ENCODE measurements around the gene ASB10. TPM values are rescaled to one million over a fixed set of nuclear protein-coding genes. Genes with fewer than 3 reads are reported as not detected.

Gene ASB10
- total and polyA plus RNA-seq, 2 experiments from 2014 or later, result not detected

DNA sequence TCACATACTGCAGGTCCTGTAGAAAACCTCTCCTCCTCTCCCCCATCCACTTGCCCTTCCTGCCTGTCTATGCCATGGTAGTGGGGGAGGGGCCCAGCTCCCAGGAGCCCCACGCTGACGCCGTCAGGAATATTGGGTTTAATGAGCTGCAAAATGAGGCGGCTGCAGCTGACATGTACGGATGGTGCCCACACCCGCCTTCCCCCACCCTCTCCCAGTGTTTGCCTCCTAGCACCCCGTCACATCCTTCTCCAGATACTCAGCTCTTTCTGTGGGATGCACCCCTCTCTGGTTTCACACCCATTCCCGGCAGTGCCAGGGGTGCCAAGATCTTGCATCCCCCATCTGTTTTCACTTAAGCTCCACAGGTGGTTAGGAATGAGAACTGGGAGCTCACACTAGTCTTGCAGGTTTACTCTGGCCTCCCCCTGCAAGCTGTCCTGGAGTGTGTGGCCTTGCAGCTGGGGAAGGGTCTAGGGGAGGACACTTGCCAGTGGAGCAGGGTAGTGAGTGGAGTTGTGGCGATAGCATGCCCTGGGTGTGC is 45.7 kb downstream of the ASB10 start:
- ATAC-seq (no peak), DNase-seq (ENCODE audit: low spot score) (no peak)
- Histone ChIP-seq H3K4me3 (no peak overlapping the region), H2AFZ (no peak overlapping the region), H3F3A (replicated peaks; ENCODE audit: low read depth) (0 out of 2 replicates have a peak, but pooled peaks cover 2% of the 10 kb centered on the region), H3K4me2 (no peak overlapping the region), H3K79me2 (replicated peaks; ENCODE audit: insufficient read depth) (no peaks in the 10 kb centered on the region), H3K27ac (ENCODE audit: low read depth) (no peak overlapping the region), H3K27me3 (ENCODE audit: insufficient read depth) (peaks cover 20% of the 10 kb centered on the region), H3K36me3 (ENCODE audit: insufficient read depth) (no peaks in the 10 kb centered on the region), H3K9me2 (ENCODE audit: insufficient read depth) (no peaks in the 10 kb centered on the region), H3K4me1 (ENCODE audit: insufficient read depth) (peaks cover 23% of the 10 kb centered on the region), H4K20me1 (replicated peaks; ENCODE audit: insufficient read depth) (peaks cover 7% of the 10 kb centered on the region)
- TF ChIP-seq NANOG (IDR thresholded peaks at IDR 0.05; ENCODE audit: borderline replicate concordance), result no peak
- Mint-ChIP-seq H3K27ac (no peak overlapping the region), H3K36me3 (ENCODE audit: low read depth) (peaks cover 28% of the 10 kb centered on the region), H3K9me3 (no peaks in the 10 kb centered on the region), H3K27me3 (ENCODE audit: insufficient read depth, low read depth, poor library complexity) (peaks cover 15% of the 10 kb centered on the region), H3K4me3 (no peak overlapping the region), H3K4me1 (peaks cover 62% of the 10 kb centered on the region)

DNA sequence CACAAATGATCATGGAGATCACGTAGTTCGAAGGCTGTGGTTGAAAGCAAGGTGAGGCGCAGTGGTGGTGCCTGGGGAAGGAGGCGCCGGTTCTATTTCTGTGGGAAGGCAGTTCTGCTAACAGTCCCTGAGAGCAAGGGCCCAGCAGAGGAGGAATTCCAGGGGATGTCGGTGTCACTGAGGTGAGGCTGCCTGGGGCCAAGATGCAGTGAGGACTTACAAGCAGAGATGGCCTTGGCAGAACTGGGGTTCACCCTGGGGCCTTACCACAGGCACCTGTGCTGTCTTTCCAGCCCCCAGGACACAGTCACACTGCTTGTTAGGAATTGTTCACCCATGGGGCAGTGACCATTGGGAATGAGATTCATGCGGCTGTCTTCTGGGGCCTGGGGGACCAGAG is 46.2 kb downstream of the ASB10 start:
- Histone ChIP-seq H3K27me3 (ENCODE audit: insufficient read depth) (peaks cover 20% of the 10 kb centered on the region), H4K20me1 (replicated peaks; ENCODE audit: insufficient read depth) (peaks cover 7% of the 10 kb centered on the region), H3K9me2 (ENCODE audit: insufficient read depth) (no peaks in the 10 kb centered on the region), H3F3A (replicated peaks; ENCODE audit: low read depth) (0 out of 2 replicates have a peak, but pooled peaks cover 2% of the 10 kb centered on the region), H3K4me2 (no peak overlapping the region), H3K79me2 (replicated peaks; ENCODE audit: insufficient read depth) (no peaks in the 10 kb centered on the region), H3K36me3 (ENCODE audit: insufficient read depth) (no peaks in the 10 kb centered on the region), H3K27ac (ENCODE audit: low read depth) (no peak overlapping the region), H3K4me3 (no peak overlapping the region), H3K4me1 (ENCODE audit: insufficient read depth) (peaks cover 23% of the 10 kb centered on the region), H2AFZ (no peak overlapping the region)
- no peak for ATAC-seq
- H3K36me3 Mint-ChIP-seq (ENCODE audit: low read depth), result peaks cover 30% of the 10 kb centered on the region
- H3K27ac Mint-ChIP-seq, result no peak overlapping the region
- DNase-seq (ENCODE audit: low spot score), result no peak
- H3K27me3 Mint-ChIP-seq (ENCODE audit: insufficient read depth, low read depth, poor library complexity), result peaks cover 11% of the 10 kb centered on the region
- H3K9me3 Mint-ChIP-seq, result no peaks in the 10 kb centered on the region
- H3K4me3 Mint-ChIP-seq, result no peak overlapping the region
- peaks cover 65% of the 10 kb centered on the region for H3K4me1 Mint-ChIP-seq
- no peak for TF ChIP-seq CTCF (conservative IDR thresholded peaks at IDR 0.05; ENCODE audit: low read depth in 2 of 2)
- TF ChIP-seq CREB1 (CRISPR knock-in tag; IDR thresholded peaks at IDR 0.05; ENCODE audit: low read depth), result no peak
- TF ChIP-seq EZH2 (IDR thresholded peaks at IDR 0.05; ENCODE audit: low read depth, unreplicated experiment), result no peak
- no peak for TF ChIP-seq ZNF462 (CRISPR knock-in tag; IDR thresholded peaks at IDR 0.05)
- no peak for TF ChIP-seq EZH2phosphoT487 (IDR thresholded peaks at IDR 0.05; ENCODE audit: unreplicated experiment)
- TF ChIP-seq POLR2AphosphoS5 (IDR thresholded peaks at IDR 0.05; ENCODE audit: low read depth), result no peak
- TF ChIP-seq, protein P1, sequence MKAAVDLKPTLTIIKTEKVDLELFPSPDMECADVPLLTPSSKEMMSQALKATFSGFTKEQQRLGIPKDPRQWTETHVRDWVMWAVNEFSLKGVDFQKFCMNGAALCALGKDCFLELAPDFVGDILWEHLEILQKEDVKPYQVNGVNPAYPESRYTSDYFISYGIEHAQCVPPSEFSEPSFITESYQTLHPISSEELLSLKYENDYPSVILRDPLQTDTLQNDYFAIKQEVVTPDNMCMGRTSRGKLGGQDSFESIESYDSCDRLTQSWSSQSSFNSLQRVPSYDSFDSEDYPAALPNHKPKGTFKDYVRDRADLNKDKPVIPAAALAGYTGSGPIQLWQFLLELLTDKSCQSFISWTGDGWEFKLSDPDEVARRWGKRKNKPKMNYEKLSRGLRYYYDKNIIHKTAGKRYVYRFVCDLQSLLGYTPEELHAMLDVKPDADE (IDR thresholded peaks at IDR 0.05), result no peak
- TF ChIP-seq NANOG (IDR thresholded peaks at IDR 0.05; ENCODE audit: borderline replicate concordance), result no peak
- TF ChIP-seq JUNB (IDR thresholded peaks at IDR 0.05; ENCODE audit: unreplicated experiment), result no peak
- no peak for TF ChIP-seq ZNF331 (CRISPR knock-in tag; IDR thresholded peaks at IDR 0.05; ENCODE audit: low read depth)
- no peak for TF ChIP-seq STAT1 (IDR thresholded peaks at IDR 0.05; ENCODE audit: unreplicated experiment)
- TF ChIP-seq ZNF114 (CRISPR knock-in tag; IDR thresholded peaks at IDR 0.05), result no peak
